HG03565 (cell line): Measurements from ENCODE around the gene TTC33.

Experiments used
- ATAC-seq: cut with Tn5 transposase; IDR thresholded peaks from one replicate; pipeline ENCODE4 v1.9.1; 2021; ENCODE audit warnings: mild to moderate bottlenecking, moderate library complexity; ENCODE audit not compliant: unreplicated experiment

TTC33 gene

GRCh38 chr5:40780858-40781257, 25.1 kb upstream of the TTC33 start:
- no peak for ATAC-seq

GRCh38 chr5:40780199-40780598, 24.4 kb upstream of the TTC33 start:
- ATAC-seq = no peak

- ATAC-seq = no peak
Observed at GRCh38 chr5:40779561-40779960, 23.8 kb upstream of the TTC33 start.

- no peak for ATAC-seq
Observed at GRCh38 chr5:40778133-40778532, 22.4 kb upstream of the TTC33 start.

GRCh38 chr5:40776658-40776977, 20.9 kb upstream of the TTC33 start:
- no peak for ATAC-seq

- ATAC-seq = no peak
Observed at GRCh38 chr5:40775846-40776657, 20.3 kb upstream of the TTC33 start.

- no peak for ATAC-seq
Observed at GRCh38 chr5:40775085-40775845, 19.5 kb upstream of the TTC33 start.

GRCh38 chr5:40774623-40775022, 18.9 kb upstream of the TTC33 start:
- no peak for ATAC-seq

GRCh38 chr5:40770764-40771163, 15.0 kb upstream of the TTC33 start:
- no peak for ATAC-seq

GRCh38 chr5:40762705-40763104, 6.9 kb upstream of the TTC33 start:
- ATAC-seq = no peak

- ATAC-seq = no peak
Observed at GRCh38 chr5:40757400-40757799, 1.6 kb upstream of the TTC33 start.

GRCh38 chr5:40755093-40755406, 711 bp downstream of the TTC33 start:
- ATAC-seq = peak; percentile 74

- peak; percentile 20 for ATAC-seq
Observed at GRCh38 chr5:40754381-40755092, 1.2 kb downstream of the TTC33 start.

- no peak for ATAC-seq
Observed at GRCh38 chr5:40746703-40747102, 9.1 kb downstream of the TTC33 start.

- no peak for ATAC-seq
Observed at GRCh38 chr5:40743771-40744170, 12.0 kb downstream of the TTC33 start.

GRCh38 chr5:40738502-40738901, 17.3 kb downstream of the TTC33 start:
- no peak for ATAC-seq

- ATAC-seq = peak; percentile 75
Observed at GRCh38 chr5:40736103-40736875, 19.5 kb downstream of the TTC33 start.

- no peak for ATAC-seq
Observed at GRCh38 chr5:40735609-40736008, 20.2 kb downstream of the TTC33 start.

GRCh38 chr5:40734986-40735385, 20.8 kb downstream of the TTC33 start:
- no peak for ATAC-seq

GRCh38 chr5:40733879-40734563, 21.7 kb downstream of the TTC33 start:
- no peak for ATAC-seq

- ATAC-seq = no peak
Observed at GRCh38 chr5:40733434-40733833, 22.3 kb downstream of the TTC33 start.
